Ovary (tissue), 9 donors: Measurements from ENCODE around the gene RBPJ. TPM values are rescaled to one million over a fixed set of nuclear protein-coding genes. Genes with fewer than 3 reads are reported as not detected.

Experiments used
- DNase-seq, 5 donors: peaks; one replicate each; pipeline ENCODE4 v3.0.0-alpha.2; 2019 to 2020
- H3K27ac ChIP-seq, 2 donors: fragments of 200-600 bp; one replicate each; pipeline versions ENCODE4 v1.5.1 to v1.8.0; 2019 to 2022
- H3K27me3 ChIP-seq: fragments of 200-600 bp; one replicate; pipeline ENCODE4 v1.8.0; 2022
- H3K36me3 ChIP-seq: fragments of 200-600 bp; sonication (generic); one replicate; pipeline ENCODE4 v1.5.1; 2019
- H3K4me1 ChIP-seq: one replicate; pipeline ENCODE4 v1.8.1; 2013; ENCODE audit warnings: mild to moderate bottlenecking, moderate library complexity; ENCODE audit not compliant: insufficient read depth
- H3K4me3 ChIP-seq: fragments of 200-600 bp; sonication (generic); one replicate; pipeline ENCODE4 v1.5.1; 2017
- H3K9me3 ChIP-seq, 2 donors: fragments of 200-600 bp in 1 of 2; sonication (generic) in 1 of 2; one replicate each; pipeline versions ENCODE4 v1.5.1 to v1.8.1; 2013 to 2019; ENCODE audit warnings: mild to moderate bottlenecking in 1 of 2, moderate library complexity in 1 of 2
- EP300 ChIP-seq: sonication (generic); formaldehyde crosslinking; IDR thresholded peaks from one replicate; pipeline ENCODE4 v1.6.1; 2017; ENCODE audit warnings: antibody characterized with exemption
- POLR2A ChIP-seq: fragments of 450-650 bp; IDR thresholded peaks from one replicate; pipeline ENCODE4 v1.6.1; 2017; ENCODE audit warnings: antibody characterized with exemption, mild to moderate bottlenecking, moderate library complexity
- WGBS, 3 donors: extraction: QIAGEN DNeasy Blood & Tissue Kit in 1 of 3; methylation state at CpG; one replicate each; pipeline versions ENCODE4 v1.1.5 to v1.1.7; 2013 to 2017; 5-methylcytosine and 5-hydroxymethylcytosine counted together
- intact Hi-C, 4 donors: fragments of 100-400 bp; cut with DNase I; formaldehyde crosslinking; loops; one replicate each; pipeline versions ENCODE4 v1.11.0 to v1.15.1; 2022 to 2023
- polyA plus RNA-seq, 2 donors: library from polyadenylated mRNA; stranded (reverse); fragments of 200-250 nt in 1 of 2; fragments of 350-450 nt in 1 of 2; fragmentation: Illumina TruSeq in 1 of 2; extraction: RNeasy Lipid Tissue Mini Kit (QIAGEN cat#74804) in 1 of 2; gene quantifications; one replicate each; pipeline ENCODE4 v1.2.3, GENCODE V29; 2013 to 2014
- total RNA-seq, 7 donors: library from RNA; depleted of rRNA in 2 of 7; stranded (reverse); fragments of >200 nt in 2 of 7; fragmentation: NEBNext Ultra II Directional in 3 of 7; extraction: Animal tissue kit (Norgen Biotek cat#: 25700) in 3 of 7; gene quantifications; one replicate each; pipeline versions ENCODE4 v1.1.0 to v1.2.4, GENCODE V29; 2016 to 2023
- TF ChIP-seq, protein P1 (sequence below), 3 donors: fragments of 450-650 bp in 2 of 3; fragments of 200-600 bp in 1 of 3; IDR thresholded peaks; one replicate each; pipeline versions ENCODE4 v1.5.1 to v1.8.0; 2016 to 2022; ENCODE audit warnings: antibody characterized with exemption in 3 of 3, mild to moderate bottlenecking in 1 of 3
- donor health status: DM: no; HTN: no; CAD: no; lungs with moderate emphysema.
- donor health status: DM: no; HTN: no; CAD: no.
- donor health status: Bipolar disorder and iron deficiency.
- donor health status: DM: yes; HTN: yes; CAD: no.
- donor health status: DM: no; HTN: no; CAD: no.
- donor health status: DM: yes; HTN: yes; CAD: no.

RBPJ gene
- total and polyA plus RNA-seq, 9 donors, result 36.0 to 75.1 (median 62.7) TPM

DNA sequence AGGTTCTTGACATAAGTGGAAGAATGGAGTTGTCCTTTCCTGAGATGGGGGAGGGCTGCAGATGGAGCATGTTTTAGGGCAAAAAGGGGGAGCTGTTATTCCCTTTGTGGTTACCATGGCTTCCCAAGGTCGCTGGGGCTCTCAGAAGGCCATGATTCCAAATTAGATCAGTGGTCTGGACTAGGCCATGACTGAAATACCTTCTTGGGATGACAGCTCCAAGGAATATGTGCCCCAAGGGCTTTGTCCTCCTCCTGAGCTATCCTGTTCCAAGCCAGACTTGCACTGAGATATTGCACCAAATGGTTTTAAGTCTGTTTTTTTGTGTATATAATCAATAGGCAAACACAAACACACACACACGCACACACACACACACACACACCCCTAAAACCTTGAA lies 3.0 kb upstream of the RBPJ start:
- H3K4me3 ChIP-seq, result no peak overlapping the region
- TF ChIP-seq, protein P1, sequence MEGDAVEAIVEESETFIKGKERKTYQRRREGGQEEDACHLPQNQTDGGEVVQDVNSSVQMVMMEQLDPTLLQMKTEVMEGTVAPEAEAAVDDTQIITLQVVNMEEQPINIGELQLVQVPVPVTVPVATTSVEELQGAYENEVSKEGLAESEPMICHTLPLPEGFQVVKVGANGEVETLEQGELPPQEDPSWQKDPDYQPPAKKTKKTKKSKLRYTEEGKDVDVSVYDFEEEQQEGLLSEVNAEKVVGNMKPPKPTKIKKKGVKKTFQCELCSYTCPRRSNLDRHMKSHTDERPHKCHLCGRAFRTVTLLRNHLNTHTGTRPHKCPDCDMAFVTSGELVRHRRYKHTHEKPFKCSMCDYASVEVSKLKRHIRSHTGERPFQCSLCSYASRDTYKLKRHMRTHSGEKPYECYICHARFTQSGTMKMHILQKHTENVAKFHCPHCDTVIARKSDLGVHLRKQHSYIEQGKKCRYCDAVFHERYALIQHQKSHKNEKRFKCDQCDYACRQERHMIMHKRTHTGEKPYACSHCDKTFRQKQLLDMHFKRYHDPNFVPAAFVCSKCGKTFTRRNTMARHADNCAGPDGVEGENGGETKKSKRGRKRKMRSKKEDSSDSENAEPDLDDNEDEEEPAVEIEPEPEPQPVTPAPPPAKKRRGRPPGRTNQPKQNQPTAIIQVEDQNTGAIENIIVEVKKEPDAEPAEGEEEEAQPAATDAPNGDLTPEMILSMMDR (IDR thresholded peaks at IDR 0.05), result no peak
- TF ChIP-seq POLR2A, result no peak
- no peak overlapping the region for H3K27ac ChIP-seq
- WGBS, 3 donors, result 82 to 97% (median 89%) methylated on average over 2 of the region's 2 CpGs
- no peaks in the 10 kb centered on the region for H3K27me3 ChIP-seq
- H3K9me3 ChIP-seq, result no peaks in the 10 kb centered on the region
- H3K4me1 ChIP-seq, result peaks cover 6% of the 10 kb centered on the region
- no peak for DNase-seq
- intact Hi-C loops, result no loop called here
- H3K36me3 ChIP-seq, result no peaks in the 10 kb centered on the region

GRCh38 chr4:26319467-26319948 lies 1.3 kb upstream of the RBPJ start:
- peaks cover 6% of the 10 kb centered on the region for H3K4me1 ChIP-seq
- H3K9me3 ChIP-seq, result no peaks in the 10 kb centered on the region
- peak overlapping the region; percentile 85 to 86 for H3K27ac ChIP-seq
- 0 to 1% (median 1%) methylated on average over 40 to 43 of the region's 43 CpGs for whole genome bisulfite sequencing, 3 donors
- no peaks in the 10 kb centered on the region for H3K27me3 ChIP-seq
- H3K36me3 ChIP-seq, result no peaks in the 10 kb centered on the region
- intact Hi-C loops, result no loop called here
- peak overlapping the region; percentile 59 for H3K4me3 ChIP-seq
- DNase-seq, result peak; percentile 98
- TF ChIP-seq, protein P1 (IDR thresholded peaks at IDR 0.05), result no peak
- TF ChIP-seq POLR2A, result peak; percentile 40

- Histone ChIP-seq H3K4me3 (peak overlapping the region; percentile 59), H3K4me1 (peaks cover 6% of the 10 kb centered on the region), H3K36me3 (no peaks in the 10 kb centered on the region), H3K27ac (peak overlapping the region; percentile 85 to 86), H3K9me3 (no peaks in the 10 kb centered on the region), H3K27me3 (no peaks in the 10 kb centered on the region)
- WGBS, 3 donors, result 0 to 1% (median 1%) methylated on average over 32 to 33 of the region's 33 CpGs
- intact Hi-C loops, result loop anchor here in 3 of 4 donors (5.0 to 10.0 kb wide), 4 partner anchors 75 to 293 kb away; no protein-coding TSS in a partner anchor
- DNase-seq, result peak in 1 of 5 donors; percentile 23
- TF ChIP-seq POLR2A, result no peak
- TF ChIP-seq, protein P1 (IDR thresholded peaks at IDR 0.05), result no peak
- no peak for TF ChIP-seq EP300
These were observed 771 bp upstream of the RBPJ start for GRCh38 chr4:26319949-26320537.

DNA sequence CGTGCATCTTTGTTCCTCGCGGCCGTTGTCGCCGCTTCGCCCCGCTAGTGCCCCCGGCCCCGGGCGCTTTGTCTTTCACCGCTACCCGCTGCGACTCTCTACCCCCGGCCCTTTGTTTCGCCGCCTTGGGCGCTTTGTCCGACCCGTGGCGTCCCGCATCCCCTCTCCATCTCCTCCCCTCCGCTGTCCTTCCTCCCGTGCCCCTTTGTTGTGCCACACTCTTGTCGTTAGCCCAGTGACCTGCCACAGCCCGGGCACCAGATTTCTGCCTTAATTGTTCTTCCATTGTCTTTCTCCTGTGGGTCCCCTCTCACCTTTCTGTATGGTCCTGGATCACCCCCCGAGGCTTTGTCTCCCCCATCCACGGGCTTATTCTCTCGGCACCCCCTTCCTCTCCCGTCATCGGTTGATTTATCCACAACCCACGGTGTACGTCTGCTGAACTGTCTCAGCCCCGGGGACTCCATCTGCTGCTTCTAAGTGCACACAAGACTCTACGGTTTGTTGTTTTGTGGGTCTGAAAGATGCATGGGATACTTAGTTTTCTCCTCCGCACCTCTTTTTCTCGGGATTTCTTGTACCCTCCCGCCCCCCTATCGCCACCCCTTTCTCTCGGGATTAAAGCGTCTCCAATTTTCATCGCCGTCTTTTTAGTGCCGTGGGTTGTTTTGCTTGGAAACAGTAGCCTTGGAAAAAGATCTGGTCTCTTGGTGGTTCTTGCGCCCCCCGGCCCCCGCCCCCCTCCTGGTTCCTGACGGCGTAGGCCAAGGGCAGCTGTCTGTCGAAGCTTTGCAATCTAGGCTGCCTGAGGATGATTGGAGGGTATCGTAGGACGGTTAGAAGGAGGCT lies 783 bp downstream of the RBPJ start:
- intact Hi-C loops, result loop anchor here in 3 of 4 donors (5.0 to 10.0 kb wide), 4 partner anchors 73 to 294 kb away; no protein-coding TSS in a partner anchor
- Histone ChIP-seq H3K4me1 (peaks cover 6% of the 10 kb centered on the region), H3K36me3 (no peaks in the 10 kb centered on the region), H3K27ac (peak overlapping the region; percentile 17 to 86), H3K4me3 (peak overlapping the region; percentile 59), H3K27me3 (no peaks in the 10 kb centered on the region), H3K9me3 (no peaks in the 10 kb centered on the region)
- no peak for TF ChIP-seq POLR2A
- DNase-seq, result peak in 4 of 5 donors; percentile 15 to 57 (median 40)
- 1 to 2% (median 1%) methylated on average over 51 to 52 of the region's 52 CpGs for WGBS, 3 donors
